ENCODE data around the gene CXCR6.

Gene CXCR6

DNA sequence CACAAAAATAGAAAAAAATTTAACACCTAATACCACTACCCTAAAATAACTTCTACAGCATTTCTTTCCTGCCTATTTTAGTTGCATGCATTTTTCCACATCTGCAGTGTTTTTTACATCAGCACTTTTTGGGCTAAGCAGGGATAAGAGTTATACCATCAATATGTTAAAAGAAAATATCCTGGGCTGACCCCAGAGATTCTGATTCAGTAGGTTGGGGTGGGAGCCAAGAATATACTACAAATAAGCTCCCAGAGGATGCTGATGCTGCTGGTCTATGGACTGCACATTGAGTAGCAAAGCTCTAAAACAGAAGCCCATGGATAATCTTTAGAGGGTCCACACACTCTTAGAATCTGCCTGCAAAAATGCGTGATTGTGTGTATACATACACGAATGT, 37.6 kb downstream of the CXCR6 start:
- Histone ChIP-seq H3K27me3 (ENCODE audit: insufficient read depth, low read length) (no peaks in the 10 kb centered on the region), H3K4me3 (ENCODE audit: low read depth, low read length) (no peak overlapping the region), H3K27ac (ENCODE audit: low read depth, low read length) (peak overlapping the region; percentile 38), H2AFZ (ENCODE audit: low read length, unreplicated experiment) (no peak overlapping the region), H3K4me1 (ENCODE audit: control insufficient read depth, insufficient read depth, low read length, unreplicated experiment) (peaks cover 22% of the 10 kb centered on the region), H3K79me2 (ENCODE audit: control insufficient read depth, insufficient read depth, low read length, unreplicated experiment) (peaks cover 6% of the 10 kb centered on the region), H3K36me3 (ENCODE audit: insufficient read depth, low read length) (peaks cover 22% of the 10 kb centered on the region)

DNA sequence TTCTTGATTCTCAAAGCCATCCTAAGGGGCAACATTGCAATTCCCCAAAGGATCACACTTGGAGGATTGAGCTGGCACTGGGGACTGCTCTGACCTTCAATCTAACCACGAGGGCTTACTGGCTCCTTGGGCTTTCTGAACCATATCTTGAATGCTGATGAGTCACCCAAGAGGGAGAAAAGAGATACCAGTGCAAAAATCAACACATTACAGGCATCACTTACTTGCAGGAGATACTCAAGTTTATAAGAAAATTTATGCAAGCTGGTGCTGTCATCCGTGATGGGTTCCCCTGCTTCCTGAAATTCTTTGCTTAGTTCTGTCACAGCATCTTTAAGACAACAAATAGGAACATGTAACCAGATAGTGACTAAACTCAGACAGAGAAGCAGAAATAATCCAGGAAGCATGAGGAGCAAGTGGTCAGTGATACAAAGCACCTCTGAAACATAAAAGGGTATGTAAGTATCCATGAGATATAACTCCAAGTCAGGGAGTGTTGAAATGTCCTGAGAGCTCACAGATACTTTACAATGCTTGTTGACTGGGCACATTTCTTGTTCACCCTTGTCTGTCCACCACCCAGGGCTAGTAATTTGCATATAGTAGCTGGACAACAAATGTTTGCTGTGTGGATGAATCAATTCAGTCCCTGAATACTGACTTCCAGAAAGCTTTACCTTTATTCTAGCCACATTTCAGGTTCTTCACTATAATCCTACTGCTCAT, 38.2 kb downstream of the CXCR6 start:
- H3K79me2 ChIP-seq (ENCODE audit: control insufficient read depth, insufficient read depth, low read length, unreplicated experiment) = peaks cover 7% of the 10 kb centered on the region
- no peaks in the 10 kb centered on the region for H3K27me3 ChIP-seq (ENCODE audit: insufficient read depth, low read length)
- H2AFZ ChIP-seq (ENCODE audit: low read length, unreplicated experiment) = no peak overlapping the region
- peak overlapping the region; percentile 38 for H3K27ac ChIP-seq (ENCODE audit: low read depth, low read length)
- H3K36me3 ChIP-seq (ENCODE audit: insufficient read depth, low read length) = peaks cover 22% of the 10 kb centered on the region
- H3K4me1 ChIP-seq (ENCODE audit: control insufficient read depth, insufficient read depth, low read length, unreplicated experiment) = peaks cover 29% of the 10 kb centered on the region
- H3K4me3 ChIP-seq (ENCODE audit: low read depth, low read length) = no peak overlapping the region

DNA sequence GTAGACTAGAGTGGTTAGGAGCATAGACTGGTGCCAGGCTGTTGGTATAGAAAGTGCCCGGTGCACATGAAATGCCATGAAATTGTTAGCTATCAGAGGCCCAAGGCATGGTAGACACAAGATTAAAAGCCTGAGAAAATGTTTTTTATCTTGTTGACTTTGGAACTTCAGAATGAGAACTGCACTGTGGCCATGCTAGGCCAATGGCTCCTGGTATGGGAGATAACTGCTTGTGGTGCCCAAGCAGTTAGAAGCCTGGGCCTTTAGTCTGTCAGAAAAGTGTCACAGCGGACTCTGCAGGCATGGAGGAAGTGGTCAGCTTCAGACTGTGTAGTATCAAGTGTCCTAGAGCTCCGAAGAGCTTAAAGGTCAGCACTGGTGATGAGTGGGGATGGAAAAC, 40.5 kb downstream of the CXCR6 start:
- no peak overlapping the region for H3K4me3 ChIP-seq (ENCODE audit: low read depth, low read length)
- H3K36me3 ChIP-seq (ENCODE audit: insufficient read depth, low read length) = peaks cover 12% of the 10 kb centered on the region
- H3K79me2 ChIP-seq (ENCODE audit: control insufficient read depth, insufficient read depth, low read length, unreplicated experiment) = peaks cover 29% of the 10 kb centered on the region
- peaks cover 51% of the 10 kb centered on the region for H3K4me1 ChIP-seq (ENCODE audit: control insufficient read depth, insufficient read depth, low read length, unreplicated experiment)
- no peak overlapping the region for H3K27ac ChIP-seq (ENCODE audit: low read depth, low read length)
- H2AFZ ChIP-seq (ENCODE audit: low read length, unreplicated experiment) = no peak overlapping the region
- H3K27me3 ChIP-seq (ENCODE audit: insufficient read depth, low read length) = no peaks in the 10 kb centered on the region

DNA sequence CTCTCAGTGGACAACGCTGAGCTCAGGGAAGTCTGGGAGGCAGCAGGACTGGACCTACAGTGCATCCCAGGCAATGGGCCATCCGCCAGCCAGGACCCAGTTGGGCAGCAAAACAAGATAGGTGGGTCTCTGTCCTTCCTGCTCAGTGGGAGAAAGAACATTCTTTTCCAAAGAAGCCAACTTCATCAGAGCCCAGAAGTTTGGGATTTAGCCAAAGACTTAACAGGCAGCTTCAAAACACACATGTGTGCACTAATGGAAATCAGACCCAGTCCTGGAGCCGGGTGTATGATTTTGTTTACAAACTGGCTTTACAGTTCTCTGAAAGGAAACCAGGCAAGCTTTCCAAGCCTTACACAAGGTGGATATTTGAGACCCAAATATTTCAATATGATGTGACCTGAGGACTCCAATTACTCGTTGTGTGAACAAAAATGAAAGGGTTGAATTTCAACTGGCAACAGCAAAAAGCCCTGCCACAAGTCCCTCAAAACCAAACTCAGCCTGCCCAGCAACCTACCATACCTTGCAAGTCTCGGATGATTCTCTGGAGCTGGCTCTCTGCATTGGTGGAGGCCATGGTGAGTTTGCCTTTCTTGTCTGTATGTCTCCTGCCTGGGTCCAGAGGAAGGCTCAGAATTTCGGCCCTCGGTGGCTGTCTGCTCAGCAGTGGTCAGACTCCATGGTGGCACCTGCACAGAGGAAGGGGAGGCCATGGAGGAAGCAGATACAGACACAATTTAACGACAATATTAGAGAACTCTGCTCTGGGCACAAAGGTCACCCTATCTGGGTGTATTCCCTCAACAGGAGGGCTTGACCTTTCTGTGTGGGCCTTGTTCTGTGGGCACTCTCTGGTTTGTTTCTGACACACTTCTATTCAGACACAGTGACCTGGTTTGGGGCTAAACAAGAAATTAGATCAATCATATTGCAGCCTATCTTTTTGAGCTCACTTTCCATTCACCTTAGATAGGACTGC, 41.4 kb downstream of the CXCR6 start:
- peaks cover 8% of the 10 kb centered on the region; the same call in 1 of the 2 replicates for H3K36me3 ChIP-seq (ENCODE audit: insufficient read depth, low read length)
- H3K27ac ChIP-seq (ENCODE audit: low read depth, low read length) = no peak overlapping the region
- no peak overlapping the region for H2AFZ ChIP-seq (ENCODE audit: low read length, unreplicated experiment)
- peaks cover 59% of the 10 kb centered on the region for H3K4me1 ChIP-seq (ENCODE audit: control insufficient read depth, insufficient read depth, low read length, unreplicated experiment)
- H3K27me3 ChIP-seq (ENCODE audit: insufficient read depth, low read length) = no peaks in the 10 kb centered on the region
- no peak overlapping the region for H3K4me3 ChIP-seq (ENCODE audit: low read depth, low read length)
- H3K79me2 ChIP-seq (ENCODE audit: control insufficient read depth, insufficient read depth, low read length, unreplicated experiment) = peaks cover 34% of the 10 kb centered on the region

DNA sequence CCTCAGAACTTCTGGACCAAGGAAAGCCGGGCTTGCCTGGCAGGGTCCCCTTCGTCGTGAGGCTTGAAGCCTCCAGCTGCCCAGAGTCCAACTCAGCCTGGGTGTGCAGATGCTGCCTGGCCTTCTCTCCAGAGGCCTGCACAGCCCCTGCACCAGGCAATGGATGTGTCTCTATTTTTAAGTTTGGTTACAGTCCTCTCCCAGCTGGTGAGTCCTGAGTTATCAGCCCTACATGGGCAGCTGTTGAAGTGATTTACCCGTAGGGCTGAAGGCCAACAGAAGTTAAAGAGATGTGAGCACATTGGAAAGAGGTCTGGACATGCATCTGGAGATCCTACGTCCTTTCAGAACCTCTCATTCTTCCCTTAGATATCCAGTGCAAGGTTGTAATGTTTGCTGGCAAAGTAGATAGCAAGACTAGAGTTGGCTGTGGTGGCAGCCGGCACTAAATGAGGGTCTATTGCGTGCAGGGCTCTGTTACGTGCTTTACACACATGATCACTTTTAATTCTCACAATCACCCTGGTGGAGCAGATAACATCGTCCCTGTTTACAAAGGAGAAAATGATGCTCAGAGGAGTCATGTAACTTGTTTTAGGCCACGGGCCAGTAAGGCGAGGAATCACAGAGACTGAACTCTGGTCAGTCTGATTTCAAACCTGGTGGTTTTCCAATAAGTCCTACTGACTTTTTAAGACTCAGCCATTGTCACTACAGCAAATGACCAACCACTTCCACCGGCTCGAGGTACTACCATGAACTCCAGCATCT, 42.5 kb downstream of the CXCR6 start:
- H3K79me2 ChIP-seq (ENCODE audit: control insufficient read depth, insufficient read depth, low read length, unreplicated experiment) = peaks cover 35% of the 10 kb centered on the region
- H3K27me3 ChIP-seq (ENCODE audit: insufficient read depth, low read length) = no peaks in the 10 kb centered on the region
- H3K4me1 ChIP-seq (ENCODE audit: control insufficient read depth, insufficient read depth, low read length, unreplicated experiment) = peaks cover 57% of the 10 kb centered on the region
- H2AFZ ChIP-seq (ENCODE audit: low read length, unreplicated experiment) = peak overlapping the region; percentile 39
- peak overlapping the region; percentile 83 for H3K27ac ChIP-seq (ENCODE audit: low read depth, low read length)
- H3K4me3 ChIP-seq (ENCODE audit: low read depth, low read length) = no peak overlapping the region
- 0 out of 2 replicates have a peak, but pooled peaks cover 7% of the 10 kb centered on the region for H3K36me3 ChIP-seq (ENCODE audit: insufficient read depth, low read length)

DNA sequence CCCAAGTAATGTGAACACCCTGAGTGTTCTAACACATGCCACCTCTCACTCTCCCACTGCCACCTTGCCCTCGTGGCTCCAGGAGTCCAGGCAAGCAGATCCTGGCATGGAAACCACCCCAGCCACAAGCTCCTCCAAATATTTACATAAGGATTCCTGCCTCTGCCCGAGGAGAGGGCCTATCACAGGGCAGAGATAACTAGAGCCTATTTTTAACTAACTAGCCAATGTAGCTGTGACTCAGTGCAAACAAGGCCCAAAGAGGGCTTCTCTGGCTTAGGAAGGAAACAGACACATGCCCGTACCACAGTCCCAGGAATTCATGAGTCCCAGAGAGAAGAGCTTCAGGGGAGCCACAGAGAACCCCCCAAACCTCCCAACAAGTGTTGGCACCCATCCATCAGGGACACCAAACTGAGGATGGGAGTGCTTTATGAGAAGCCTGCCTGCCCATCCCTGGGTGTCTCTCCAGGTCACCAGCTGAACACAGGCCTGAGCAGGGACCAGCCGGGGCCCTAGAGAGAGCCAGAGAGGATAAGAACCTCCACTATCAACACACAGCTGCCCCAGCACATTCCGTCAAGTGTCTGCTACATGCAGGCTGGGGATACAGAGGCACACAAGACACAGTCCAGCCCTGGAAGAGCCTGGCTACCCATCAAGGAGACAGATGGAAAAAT, 43.2 kb downstream of the CXCR6 start:
- no peak overlapping the region for H3K4me3 ChIP-seq (ENCODE audit: low read depth, low read length)
- no peaks in the 10 kb centered on the region for H3K27me3 ChIP-seq (ENCODE audit: insufficient read depth, low read length)
- H2AFZ ChIP-seq (ENCODE audit: low read length, unreplicated experiment) = peak overlapping the region; percentile 56
- peaks cover 35% of the 10 kb centered on the region for H3K79me2 ChIP-seq (ENCODE audit: control insufficient read depth, insufficient read depth, low read length, unreplicated experiment)
- H3K4me1 ChIP-seq (ENCODE audit: control insufficient read depth, insufficient read depth, low read length, unreplicated experiment) = peaks cover 49% of the 10 kb centered on the region
- H3K36me3 ChIP-seq (ENCODE audit: insufficient read depth, low read length) = 0 out of 2 replicates have a peak, but pooled peaks cover 7% of the 10 kb centered on the region
- peak overlapping the region; percentile 83 for H3K27ac ChIP-seq (ENCODE audit: low read depth, low read length)

DNA sequence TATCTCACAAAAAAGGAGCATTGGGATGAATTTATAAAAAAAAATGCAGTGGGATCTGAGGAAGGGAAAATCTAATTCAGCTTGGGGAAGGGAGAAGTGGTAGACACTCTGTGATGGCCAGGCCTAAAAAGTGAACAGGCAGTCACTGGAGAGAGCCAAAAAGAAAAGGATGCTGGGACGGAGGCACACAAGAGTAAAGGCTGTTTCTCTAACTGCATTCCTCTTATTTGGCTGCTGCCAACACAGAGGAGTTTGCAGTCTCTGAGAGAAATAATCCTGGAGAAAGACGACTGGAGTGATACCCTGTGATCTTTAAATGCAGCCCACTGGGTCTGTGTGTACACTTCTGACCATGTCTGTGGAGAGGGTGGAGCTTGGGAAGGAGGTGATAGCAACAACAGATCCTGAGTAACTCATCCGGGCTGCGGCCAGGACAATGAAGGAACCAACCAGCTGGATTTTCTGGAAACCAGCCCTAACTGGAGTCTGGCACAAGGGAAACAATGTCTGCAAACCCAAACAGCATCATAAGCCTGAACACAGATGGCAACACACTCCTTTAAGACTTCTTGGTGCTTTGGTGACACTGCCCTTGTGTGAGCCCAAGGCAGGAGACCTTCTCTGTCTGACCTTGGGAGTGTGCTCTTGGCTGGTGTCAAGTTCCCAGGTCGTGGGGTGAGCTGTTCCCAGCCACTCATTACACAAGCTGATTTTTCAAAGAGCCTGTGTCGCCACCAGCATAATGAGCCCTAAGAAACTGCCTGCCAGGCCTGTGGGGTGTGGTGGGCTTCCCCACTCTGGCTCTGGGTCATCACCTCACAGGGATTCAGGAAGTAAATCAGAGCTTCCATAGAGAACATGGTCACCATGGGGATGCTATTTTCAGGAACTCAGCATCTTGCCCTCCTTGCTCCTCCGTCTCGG, 44.4 kb downstream of the CXCR6 start:
- Histone ChIP-seq H3K4me3 (ENCODE audit: low read depth, low read length) (no peak overlapping the region), H3K27ac (ENCODE audit: low read depth, low read length) (peak overlapping the region; percentile 83), H2AFZ (ENCODE audit: low read length, unreplicated experiment) (no peak overlapping the region), H3K79me2 (ENCODE audit: control insufficient read depth, insufficient read depth, low read length, unreplicated experiment) (peaks cover 35% of the 10 kb centered on the region), H3K36me3 (ENCODE audit: insufficient read depth, low read length) (0 out of 2 replicates have a peak, but pooled peaks cover 7% of the 10 kb centered on the region), H3K4me1 (ENCODE audit: control insufficient read depth, insufficient read depth, low read length, unreplicated experiment) (peaks cover 44% of the 10 kb centered on the region), H3K27me3 (ENCODE audit: insufficient read depth, low read length) (no peaks in the 10 kb centered on the region)

DNA sequence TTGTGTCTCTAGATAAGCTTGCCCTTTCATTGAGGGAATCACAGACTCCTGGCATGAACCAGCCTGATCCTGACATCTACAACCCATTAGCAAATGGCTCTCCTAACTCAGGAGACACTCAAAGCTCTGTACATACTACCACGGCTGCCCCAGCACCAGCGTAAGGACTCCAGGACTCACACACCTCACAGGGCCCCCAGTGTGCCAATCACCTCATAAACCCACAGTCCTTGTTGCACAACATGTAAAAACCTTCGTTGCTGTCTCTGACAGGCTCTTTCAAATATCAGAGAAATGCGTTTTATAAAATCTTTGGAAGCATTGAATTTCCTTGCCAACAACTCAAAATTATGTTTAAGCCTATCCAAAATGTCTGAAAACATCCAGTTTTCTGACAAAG, 45.1 kb downstream of the CXCR6 start:
- Histone ChIP-seq H3K27ac (ENCODE audit: low read depth, low read length) (peak overlapping the region; percentile 55), H2AFZ (ENCODE audit: low read length, unreplicated experiment) (no peak overlapping the region), H3K4me3 (ENCODE audit: low read depth, low read length) (no peak overlapping the region), H3K79me2 (ENCODE audit: control insufficient read depth, insufficient read depth, low read length, unreplicated experiment) (peaks cover 35% of the 10 kb centered on the region), H3K4me1 (ENCODE audit: control insufficient read depth, insufficient read depth, low read length, unreplicated experiment) (peaks cover 46% of the 10 kb centered on the region), H3K36me3 (ENCODE audit: insufficient read depth, low read length) (0 out of 2 replicates have a peak, but pooled peaks cover 2% of the 10 kb centered on the region), H3K27me3 (ENCODE audit: insufficient read depth, low read length) (no peaks in the 10 kb centered on the region)

DNA sequence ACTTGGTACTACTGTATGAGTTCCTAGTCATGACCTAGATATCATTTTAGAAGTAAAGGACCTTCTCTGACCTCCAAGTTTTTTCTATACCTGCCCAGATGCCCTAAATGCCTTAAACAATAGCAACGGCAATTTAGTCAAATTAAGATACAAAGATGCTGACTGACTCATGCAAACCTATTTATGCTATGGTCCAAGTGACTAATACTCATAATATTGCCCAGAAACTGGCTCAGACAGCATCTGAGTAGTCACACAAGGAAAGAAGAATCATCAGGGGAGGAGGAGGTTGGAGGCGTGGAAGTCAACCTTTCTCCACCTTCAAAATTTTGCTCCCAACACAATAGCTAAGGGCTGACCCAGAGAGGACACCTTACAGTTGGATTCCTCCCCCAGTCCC, 45.5 kb downstream of the CXCR6 start:
- no peak overlapping the region for H3K4me3 ChIP-seq (ENCODE audit: low read depth, low read length)
- peaks cover 50% of the 10 kb centered on the region for H3K4me1 ChIP-seq (ENCODE audit: control insufficient read depth, insufficient read depth, low read length, unreplicated experiment)
- no peaks in the 10 kb centered on the region for H3K36me3 ChIP-seq (ENCODE audit: insufficient read depth, low read length)
- no peaks in the 10 kb centered on the region for H3K27me3 ChIP-seq (ENCODE audit: insufficient read depth, low read length)
- H2AFZ ChIP-seq (ENCODE audit: low read length, unreplicated experiment) = no peak overlapping the region
- H3K79me2 ChIP-seq (ENCODE audit: control insufficient read depth, insufficient read depth, low read length, unreplicated experiment) = peaks cover 40% of the 10 kb centered on the region
- H3K27ac ChIP-seq (ENCODE audit: low read depth, low read length) = peak overlapping the region; percentile 55
